Thymus (tissue), 14 donors: ENCODE results near the gene FKRP. TPM values are rescaled to one million over a fixed set of nuclear protein-coding genes. Genes with fewer than 3 reads are reported as not detected.

Experiments used
- DNase-seq, 9 donors: peaks; one replicate each; pipeline ENCODE4 v3.0.0-alpha.2; 2013; ENCODE audit warnings: low spot score in 9 of 9, low read depth in 6 of 9, missing footprints in 1 of 9
- H3K27ac ChIP-seq, 2 donors: one replicate each; pipeline ENCODE4 v1.5.1; 2013; ENCODE audit warnings: control low read depth in 1 of 2, low read depth in 1 of 2, low read length in 1 of 2, mild to moderate bottlenecking in 1 of 2, moderate library complexity in 1 of 2
- H3K27me3 ChIP-seq, 2 donors: one replicate each; pipeline ENCODE4 v1.5.1; 2013; ENCODE audit warnings: low read length in 1 of 2; ENCODE audit not compliant: control insufficient read depth in 2 of 2, insufficient read depth in 1 of 2
- H3K36me3 ChIP-seq, 2 donors: one replicate each; pipeline ENCODE4 v1.5.1; 2013; ENCODE audit warnings: low read length in 1 of 2, mild to moderate bottlenecking in 1 of 2, moderate library complexity in 1 of 2; ENCODE audit not compliant: control insufficient read depth in 2 of 2, insufficient read depth in 2 of 2
- H3K4me1 ChIP-seq, 2 donors: one replicate each; pipeline ENCODE4 v1.5.1; 2013; ENCODE audit warnings: low read length in 2 of 2; ENCODE audit not compliant: control insufficient read depth in 2 of 2, insufficient read depth in 2 of 2
- H3K4me3 ChIP-seq, 2 donors: one replicate each; pipeline ENCODE4 v1.5.1; 2013; ENCODE audit warnings: low read length in 2 of 2, control low read depth in 1 of 2, mild to moderate bottlenecking in 1 of 2
- H3K9me3 ChIP-seq, 2 donors: one replicate each; pipeline ENCODE4 v1.5.1; 2013; ENCODE audit warnings: low read length in 1 of 2, mild to moderate bottlenecking in 1 of 2; ENCODE audit not compliant: control insufficient read depth in 2 of 2, insufficient read depth in 1 of 2
- WGBS: extraction: QIAGEN DNeasy Blood & Tissue Kit; methylation state at CpG from one replicate; pipeline ENCODE4 v1.1.7; 2013; 5-methylcytosine and 5-hydroxymethylcytosine counted together
- long read RNA-seq, 10 donors: transcript quantifications; one replicate each; lab custom pipeline, GENCODE V29; 2026
- polyA plus RNA-seq: library from polyadenylated mRNA; stranded (reverse); fragments of 200-250 nt; gene quantifications from one replicate; pipeline ENCODE4 v1.2.3, GENCODE V29; 2013
- total RNA-seq: library from RNA; stranded (reverse); fragments of 120-200 nt; gene quantifications from one replicate; pipeline ENCODE4 v1.2.4, GENCODE V29; 2013
- donor health status: healthy.

The FKRP gene
- total RNA-seq, result 6.2 TPM
- polyA plus RNA-seq, result 13.5 TPM
- long read RNA-seq, donor 1, result 0 reads
- long read RNA-seq, donor 2, partial matches to known transcripts, result 33 of 101 reads
- long read RNA-seq, donor 2, other reads (novel, unspliced or antisense), result 61 of 101 reads
- long read RNA-seq, donor 3, partial matches to known transcripts, result 5 of 24 reads
- long read RNA-seq, donor 3, other reads (novel, unspliced or antisense), result 11 of 24 reads
- long read RNA-seq, donor 4, partial matches to known transcripts, result 0 of 3 reads
- long read RNA-seq, donor 4, other reads (novel, unspliced or antisense), result 0 of 3 reads
- long read RNA-seq, donor 5, partial matches to known transcripts, result 0 of 12 reads
- long read RNA-seq, donor 5, other reads (novel, unspliced or antisense), result 10 of 12 reads
- long read RNA-seq, donor 6, partial matches to known transcripts, result 0 of 1 reads
- long read RNA-seq, donor 6, other reads (novel, unspliced or antisense), result 0 of 1 reads
- long read RNA-seq, donor 7, partial matches to known transcripts, result 0 of 6 reads
- long read RNA-seq, donor 7, other reads (novel, unspliced or antisense), result 5 of 6 reads
- long read RNA-seq, donor 8, partial matches to known transcripts, result 0 of 1 reads
- long read RNA-seq, donor 8, other reads (novel, unspliced or antisense), result 0 of 1 reads
- long read RNA-seq, donor 9, partial matches to known transcripts, result 0 of 7 reads
- long read RNA-seq, donor 9, other reads (novel, unspliced or antisense), result 6 of 7 reads
- long read RNA-seq, donor 10, partial matches to known transcripts, result 0 of 1 reads
- long read RNA-seq, donor 10, other reads (novel, unspliced or antisense), result 0 of 1 reads

GRCh38 chr19:46745521-46746280 lies at the start of gene FKRP:
Gene FKRP, plus strand, starts transcription at chr19:46746057. Its CDS starts 9,394 bp downstream, at chr19:46755451.
- peaks cover 20 to 23% of the 10 kb centered on the region in 2 donors for H3K36me3 ChIP-seq
- under 1% methylated on average over 68 of the region's 68 CpGs for WGBS
- H3K4me1 ChIP-seq, result peaks cover 23 to 36% of the 10 kb centered on the region in 2 donors
- no peaks in the 10 kb centered on the region for H3K27me3 ChIP-seq
- peak within 1 kb of the TSS; percentile 88 to 100 for H3K4me3 ChIP-seq
- H3K27ac ChIP-seq, result peak within 1 kb of the TSS; percentile 68 to 78
- DNase-seq, result peak in 1 of 9 donors; percentile 52
- H3K9me3 ChIP-seq, result no peaks in the 10 kb centered on the region

- Histone ChIP-seq H3K27ac (no peak overlapping the region), H3K9me3 (no peaks in the 10 kb centered on the region), H3K27me3 (no peaks in the 10 kb centered on the region), H3K4me3 (no peak overlapping the region), H3K36me3 (peaks cover 95 to 98% of the 10 kb centered on the region in 2 donors), H3K4me1 (no peaks in the 10 kb centered on the region)
- 96% methylated on average over 9 of the region's 9 CpGs for WGBS
- DNase-seq, result no peak
These were observed 49.0 kb upstream of the FKRP start for GRCh38 chr19:46696866-46697203.

- H3K9me3 ChIP-seq, result no peaks in the 10 kb centered on the region
- WGBS, result 94% methylated on average over 39 of the region's 39 CpGs
- H3K27me3 ChIP-seq, result no peaks in the 10 kb centered on the region
- no peaks in the 10 kb centered on the region for H3K4me1 ChIP-seq
- no peak overlapping the region for H3K27ac ChIP-seq
- H3K36me3 ChIP-seq, result peaks cover 95 to 97% of the 10 kb centered on the region in 2 donors
- DNase-seq, result peak in 3 of 9 donors; percentile 38 to 53 (median 42)
- no peak overlapping the region for H3K4me3 ChIP-seq
These were observed 48.5 kb upstream of the FKRP start for GRCh38 chr19:46697204-46697960.

- WGBS, result 98% methylated on average over 11 of the region's 11 CpGs
These were observed 47.2 kb upstream of the FKRP start for GRCh38 chr19:46698395-46699321.

GRCh38 chr19:46700704-46701103 lies 45.2 kb upstream of the FKRP start:
- H3K4me3 ChIP-seq, result no peak overlapping the region
- H3K27me3 ChIP-seq, result no peaks in the 10 kb centered on the region
- peaks cover 82 to 88% of the 10 kb centered on the region in 2 donors for H3K36me3 ChIP-seq
- H3K9me3 ChIP-seq, result no peaks in the 10 kb centered on the region
- H3K4me1 ChIP-seq, result no peaks in the 10 kb centered on the region
- 97% methylated on average over 13 of the region's 13 CpGs for WGBS
- no peak for DNase-seq
- H3K27ac ChIP-seq, result no peak overlapping the region

More at GRCh38 chr19:46698395-46699321, 47.2 kb upstream of the FKRP start:
- no peak for DNase-seq
- H3K27me3 ChIP-seq, result no peaks in the 10 kb centered on the region
- H3K27ac ChIP-seq, result no peak overlapping the region
- H3K4me3 ChIP-seq, result no peak overlapping the region
- no peaks in the 10 kb centered on the region for H3K4me1 ChIP-seq
- H3K9me3 ChIP-seq, result no peaks in the 10 kb centered on the region
- peaks cover 93 to 94% of the 10 kb centered on the region in 2 donors for H3K36me3 ChIP-seq

GRCh38 chr19:46704379-46705076 lies 41.3 kb upstream of the FKRP start:
- Histone ChIP-seq H3K4me1 (no peaks in the 10 kb centered on the region), H3K27ac (no peak overlapping the region), H3K36me3 (peaks cover 79 to 83% of the 10 kb centered on the region in 2 donors), H3K4me3 (no peak overlapping the region), H3K27me3 (no peaks in the 10 kb centered on the region), H3K9me3 (no peaks in the 10 kb centered on the region)
- peak in 5 of 9 donors; percentile 46 to 81 (median 66) for DNase-seq
- WGBS, result 47% methylated on average over 21 of the region's 21 CpGs

- peaks cover 49 to 59% of the 10 kb centered on the region in 2 donors for H3K36me3 ChIP-seq
- H3K9me3 ChIP-seq, result no peaks in the 10 kb centered on the region
- 96% methylated on average over 25 of the region's 25 CpGs for WGBS
- DNase-seq, result no peak
- no peaks in the 10 kb centered on the region for H3K27me3 ChIP-seq
- H3K4me1 ChIP-seq, result peaks cover 3 to 14% of the 10 kb centered on the region in 2 donors
- no peak overlapping the region for H3K4me3 ChIP-seq
- H3K27ac ChIP-seq, result no peak overlapping the region
These were observed 35.2 kb upstream of the FKRP start for GRCh38 chr19:46710687-46711086.
